Nephron progenitor cell (in vitro differentiated cells): ENCODE results near the gene SH2D3C.

Source experiments
- DNase-seq: peaks from one replicate; pipeline ENCODE4 v3.0.0; 2021
- H3K27ac Mint-ChIP-seq: 2 replicates; pipeline ENCODE4 v1.8.0; 2021; ENCODE audit warnings: mild to moderate bottlenecking, moderate library complexity, mixed read lengths
- H3K27me3 Mint-ChIP-seq: 2 replicates; pipeline ENCODE4 v1.8.0; 2021; ENCODE audit warnings: mild to moderate bottlenecking, low read depth, mixed read lengths; ENCODE audit not compliant: poor library complexity
- H3K36me3 Mint-ChIP-seq: 2 replicates; pipeline ENCODE4 v1.8.0; 2021; ENCODE audit warnings: low read depth, mixed read lengths
- H3K4me1 Mint-ChIP-seq: 2 replicates; pipeline ENCODE4 v1.8.0; 2021; ENCODE audit warnings: mixed read lengths
- H3K4me3 Mint-ChIP-seq: 2 replicates; pipeline ENCODE4 v1.8.0; 2021; ENCODE audit warnings: mild to moderate bottlenecking, moderate library complexity, mixed read lengths
- H3K9me3 Mint-ChIP-seq: 2 replicates; pipeline ENCODE4 v1.8.0; 2021; ENCODE audit warnings: mild to moderate bottlenecking, moderate library complexity, mixed read lengths
- CTCF ChIP-seq: fragments of 200-600 bp; sonication (generic); IDR thresholded peaks from 2 replicates; pipeline ENCODE4 v1.5.0; 2021; ENCODE audit warnings: antibody characterized with exemption

SH2D3C gene

GRCh38 chr9:127809002-127809539 lies 30.6 kb upstream of the SH2D3C start:
- H3K4me3 Mint-ChIP-seq, result peak overlapping the region; percentile 40
- H3K9me3 Mint-ChIP-seq, result no peaks in the 10 kb centered on the region
- H3K27me3 Mint-ChIP-seq, result peaks cover 7% of the 10 kb centered on the region
- no peak for DNase-seq
- no peak overlapping the region for H3K27ac Mint-ChIP-seq
- no peaks in the 10 kb centered on the region for H3K4me1 Mint-ChIP-seq
- H3K36me3 Mint-ChIP-seq, result peaks cover 25% of the 10 kb centered on the region
- TF ChIP-seq CTCF, result no peak

- peaks cover 25% of the 10 kb centered on the region for H3K36me3 Mint-ChIP-seq
- DNase-seq, result no peak
- TF ChIP-seq CTCF, result no peak
- peaks cover 7% of the 10 kb centered on the region for H3K27me3 Mint-ChIP-seq
- H3K4me3 Mint-ChIP-seq, result no peak overlapping the region
- H3K27ac Mint-ChIP-seq, result no peak overlapping the region
- H3K9me3 Mint-ChIP-seq, result no peaks in the 10 kb centered on the region
- H3K4me1 Mint-ChIP-seq, result peaks cover 5% of the 10 kb centered on the region
Measured at GRCh38 chr9:127808347-127809001, 30.0 kb upstream of the SH2D3C start.

- no peak overlapping the region for H3K27ac Mint-ChIP-seq
- H3K4me1 Mint-ChIP-seq, result peaks cover 16% of the 10 kb centered on the region
- no peak for TF ChIP-seq CTCF
- H3K27me3 Mint-ChIP-seq, result peaks cover 7% of the 10 kb centered on the region
- no peaks in the 10 kb centered on the region for H3K9me3 Mint-ChIP-seq
- no peak for DNase-seq
- no peak overlapping the region for H3K4me3 Mint-ChIP-seq
- H3K36me3 Mint-ChIP-seq, result peaks cover 24% of the 10 kb centered on the region
Measured at GRCh38 chr9:127806871-127807270, 28.4 kb upstream of the SH2D3C start.

GRCh38 chr9:127805620-127806019 lies 27.2 kb upstream of the SH2D3C start:
- Mint-ChIP-seq H3K27ac (no peak overlapping the region), H3K27me3 (peaks cover 7% of the 10 kb centered on the region), H3K4me3 (no peak overlapping the region), H3K9me3 (no peaks in the 10 kb centered on the region), H3K36me3 (peaks cover 21% of the 10 kb centered on the region), H3K4me1 (peaks cover 17% of the 10 kb centered on the region)
- TF ChIP-seq CTCF, result peak; percentile 41
- DNase-seq, result peak; percentile 61

GRCh38 chr9:127803507-127804352 lies 25.3 kb upstream of the SH2D3C start:
- peak overlapping the region; percentile 44 for H3K27ac Mint-ChIP-seq
- peaks cover 17% of the 10 kb centered on the region for H3K4me1 Mint-ChIP-seq
- no peaks in the 10 kb centered on the region for H3K9me3 Mint-ChIP-seq
- TF ChIP-seq CTCF, result no peak
- H3K36me3 Mint-ChIP-seq, result peaks cover 21% of the 10 kb centered on the region
- DNase-seq, result no peak
- peaks cover 14% of the 10 kb centered on the region for H3K27me3 Mint-ChIP-seq
- H3K4me3 Mint-ChIP-seq, result peak overlapping the region; percentile 97
